RWPE2 (cell line): ENCODE measurements around the gene DPT.

Experiments
- ATAC-seq: fragments of 200-7000 bp; cut with Tn5 transposase; 3 replicates; pipeline ENCODE4 v1.9.1; 2021; ENCODE audit warnings: low read depth
- DNase-seq: peaks from one replicate; pipeline ENCODE4 v3.0.0-alpha.2; 2020; ENCODE audit warnings: low spot score
- H3K27ac ChIP-seq: fragments of 450-650 bp; 2 replicates; pipeline ENCODE4 v1.5.1; 2017; ENCODE audit warnings: mild to moderate bottlenecking; ENCODE audit not compliant: poor library complexity, severe bottlenecking
- H3K27me3 ChIP-seq: fragments of 250-450 bp; sonication (Bioruptor Pico); 2 replicates; pipeline ENCODE4 v1.5.1; 2021; ENCODE audit warnings: mild to moderate bottlenecking, moderate library complexity; ENCODE audit not compliant: insufficient read depth, poor library complexity, severe bottlenecking
- H3K36me3 ChIP-seq: fragments of 250-450 bp; sonication (Bioruptor Pico); 2 replicates; pipeline ENCODE4 v1.5.1; 2020; ENCODE audit warnings: low read depth, mild to moderate bottlenecking, moderate library complexity
- H3K4me1 ChIP-seq: fragments of 250-450 bp; sonication (Bioruptor Pico); 2 replicates; pipeline ENCODE4 v1.5.1; 2021; ENCODE audit warnings: mild to moderate bottlenecking, moderate library complexity; ENCODE audit not compliant: insufficient read depth, poor library complexity, severe bottlenecking
- H3K4me3 ChIP-seq: fragments of 250-450 bp; sonication (Bioruptor Pico); 2 replicates; pipeline ENCODE4 v1.5.1; 2021; ENCODE audit warnings: mild to moderate bottlenecking, moderate library complexity; ENCODE audit not compliant: severe bottlenecking
- H3K9me3 ChIP-seq: fragments of 250-450 bp; sonication (Bioruptor Pico); 2 replicates; pipeline ENCODE4 v1.5.1; 2021; ENCODE audit warnings: mild to moderate bottlenecking, moderate library complexity; ENCODE audit not compliant: severe bottlenecking
- TF ChIP-seq, protein P1 (sequence below): fragments of 450-650 bp; IDR thresholded peaks from one replicate; pipeline ENCODE4 v1.5.1; 2017; ENCODE audit warnings: mild to moderate bottlenecking, moderate library complexity; ENCODE audit not compliant: poor library complexity, severe bottlenecking

DPT gene

DNA sequence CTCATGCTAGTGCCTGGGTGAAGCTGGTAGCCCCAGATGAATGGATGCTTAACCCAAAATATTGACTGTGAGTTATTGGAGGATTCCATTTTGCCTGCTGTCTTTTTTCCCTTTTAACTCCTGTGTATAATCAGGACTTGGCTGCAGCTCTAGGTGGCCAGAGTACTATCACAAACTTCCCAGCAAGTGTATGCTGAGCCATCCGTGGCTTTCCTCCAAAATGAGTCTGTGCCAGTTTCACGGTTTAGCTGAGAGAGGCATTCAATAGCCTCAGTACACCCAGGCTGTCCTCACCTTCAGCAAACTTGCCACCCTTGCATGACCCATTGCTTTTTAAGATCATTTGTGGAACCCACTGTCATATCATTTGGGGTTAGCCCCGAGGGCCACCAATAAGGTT lies 5.3 kb upstream of the DPT start:
- Histone ChIP-seq H3K9me3 (no peaks in the 10 kb centered on the region), H3K27me3 (no peaks in the 10 kb centered on the region), H3K36me3 (no peaks in the 10 kb centered on the region), H3K4me1 (no peaks in the 10 kb centered on the region), H3K27ac (no peak overlapping the region), H3K4me3 (no peak overlapping the region)
- DNase-seq (no peak), ATAC-seq (no peak)
- TF ChIP-seq, protein P1, sequence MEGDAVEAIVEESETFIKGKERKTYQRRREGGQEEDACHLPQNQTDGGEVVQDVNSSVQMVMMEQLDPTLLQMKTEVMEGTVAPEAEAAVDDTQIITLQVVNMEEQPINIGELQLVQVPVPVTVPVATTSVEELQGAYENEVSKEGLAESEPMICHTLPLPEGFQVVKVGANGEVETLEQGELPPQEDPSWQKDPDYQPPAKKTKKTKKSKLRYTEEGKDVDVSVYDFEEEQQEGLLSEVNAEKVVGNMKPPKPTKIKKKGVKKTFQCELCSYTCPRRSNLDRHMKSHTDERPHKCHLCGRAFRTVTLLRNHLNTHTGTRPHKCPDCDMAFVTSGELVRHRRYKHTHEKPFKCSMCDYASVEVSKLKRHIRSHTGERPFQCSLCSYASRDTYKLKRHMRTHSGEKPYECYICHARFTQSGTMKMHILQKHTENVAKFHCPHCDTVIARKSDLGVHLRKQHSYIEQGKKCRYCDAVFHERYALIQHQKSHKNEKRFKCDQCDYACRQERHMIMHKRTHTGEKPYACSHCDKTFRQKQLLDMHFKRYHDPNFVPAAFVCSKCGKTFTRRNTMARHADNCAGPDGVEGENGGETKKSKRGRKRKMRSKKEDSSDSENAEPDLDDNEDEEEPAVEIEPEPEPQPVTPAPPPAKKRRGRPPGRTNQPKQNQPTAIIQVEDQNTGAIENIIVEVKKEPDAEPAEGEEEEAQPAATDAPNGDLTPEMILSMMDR, result no peak

DNA sequence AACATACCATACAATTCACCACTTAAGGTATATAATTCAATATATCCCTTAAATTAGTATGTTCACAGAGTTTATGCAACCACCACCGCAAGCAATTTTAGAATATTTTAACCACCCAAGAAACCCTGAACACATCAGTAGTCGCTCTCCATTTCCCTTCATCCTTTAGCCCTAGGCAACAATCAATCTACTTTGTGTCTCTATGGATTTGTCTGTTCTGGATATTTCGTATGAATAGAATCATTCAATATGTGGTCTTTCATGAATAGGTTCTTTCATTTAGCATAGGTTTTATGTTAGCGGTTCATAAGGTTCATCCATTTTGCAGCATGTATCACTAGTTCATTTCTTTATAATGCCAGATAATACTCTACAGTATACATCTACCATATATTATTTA lies 4.2 kb upstream of the DPT start:
- TF ChIP-seq, protein P1, result no peak
- DNase-seq (no peak), ATAC-seq (no peak)
- H3K4me3 ChIP-seq, result no peak overlapping the region
- no peaks in the 10 kb centered on the region for H3K36me3 ChIP-seq
- H3K27me3 ChIP-seq, result no peaks in the 10 kb centered on the region
- no peaks in the 10 kb centered on the region for H3K4me1 ChIP-seq
- H3K9me3 ChIP-seq, result no peaks in the 10 kb centered on the region
- no peak overlapping the region for H3K27ac ChIP-seq

DNA sequence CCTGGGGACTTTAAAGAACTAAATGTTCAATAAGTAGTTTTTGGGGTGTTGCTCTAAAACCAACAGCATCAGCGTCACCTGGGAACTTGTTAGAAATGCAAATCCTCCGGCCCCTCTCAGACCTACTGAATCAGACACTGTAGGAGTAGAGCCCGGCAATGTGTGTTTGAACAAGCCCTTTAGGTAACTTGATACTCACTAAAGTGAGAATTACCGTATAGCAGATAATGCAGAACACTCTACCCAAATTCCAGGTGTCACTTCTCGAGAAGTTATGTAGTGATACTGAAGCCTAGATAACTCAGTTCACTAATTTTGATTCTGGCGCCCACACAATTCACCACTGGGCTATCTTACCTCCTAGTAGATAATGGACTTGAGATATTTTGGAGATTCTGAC lies 3.7 kb upstream of the DPT start:
- H3K9me3 ChIP-seq, result no peaks in the 10 kb centered on the region
- H3K27ac ChIP-seq, result no peak overlapping the region
- H3K4me1 ChIP-seq, result no peaks in the 10 kb centered on the region
- TF ChIP-seq, protein P1, result no peak
- no peak overlapping the region for H3K4me3 ChIP-seq
- no peak for ATAC-seq
- no peak for DNase-seq
- no peaks in the 10 kb centered on the region for H3K36me3 ChIP-seq
- H3K27me3 ChIP-seq, result no peaks in the 10 kb centered on the region

DNA sequence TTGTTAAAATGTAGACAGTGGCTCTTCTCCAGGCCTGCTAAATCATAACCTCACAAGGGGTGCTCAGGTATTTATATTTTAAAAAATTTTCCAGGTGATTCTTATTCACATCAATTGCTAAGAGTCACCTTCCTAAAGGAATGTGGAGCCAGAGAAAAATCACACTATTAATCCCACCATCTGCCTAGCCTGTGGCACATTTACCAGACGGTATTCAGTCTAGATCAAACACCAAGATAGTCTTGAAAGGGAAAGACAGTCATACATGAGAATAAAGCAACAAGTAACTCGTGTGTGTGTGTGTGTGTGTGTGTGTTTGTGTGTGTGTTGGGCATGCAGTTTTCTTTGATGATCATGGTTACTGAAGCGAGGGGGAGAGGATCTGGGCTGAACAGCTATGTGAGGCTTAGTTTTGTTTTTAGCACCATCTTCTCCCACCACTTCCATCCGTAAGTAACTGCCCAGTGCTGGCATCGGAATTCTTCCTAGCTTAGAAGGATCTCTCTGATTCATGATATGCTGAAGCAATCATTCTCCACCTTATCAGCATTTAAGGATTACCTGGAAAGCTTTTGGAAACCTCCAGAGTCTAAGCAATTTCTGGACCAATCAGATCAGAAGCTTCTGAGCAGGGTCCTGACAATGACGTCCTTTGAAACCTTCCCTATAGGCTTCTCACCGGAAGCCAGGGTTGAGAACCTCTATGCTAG lies 2.4 kb upstream of the DPT start:
- TF ChIP-seq, protein P1, result no peak
- no peaks in the 10 kb centered on the region for H3K9me3 ChIP-seq
- no peaks in the 10 kb centered on the region for H3K4me1 ChIP-seq
- DNase-seq, result no peak
- ATAC-seq, result no peak
- H3K27me3 ChIP-seq, result no peaks in the 10 kb centered on the region
- H3K4me3 ChIP-seq, result no peak overlapping the region
- H3K27ac ChIP-seq, result no peak overlapping the region
- H3K36me3 ChIP-seq, result no peaks in the 10 kb centered on the region

DNA sequence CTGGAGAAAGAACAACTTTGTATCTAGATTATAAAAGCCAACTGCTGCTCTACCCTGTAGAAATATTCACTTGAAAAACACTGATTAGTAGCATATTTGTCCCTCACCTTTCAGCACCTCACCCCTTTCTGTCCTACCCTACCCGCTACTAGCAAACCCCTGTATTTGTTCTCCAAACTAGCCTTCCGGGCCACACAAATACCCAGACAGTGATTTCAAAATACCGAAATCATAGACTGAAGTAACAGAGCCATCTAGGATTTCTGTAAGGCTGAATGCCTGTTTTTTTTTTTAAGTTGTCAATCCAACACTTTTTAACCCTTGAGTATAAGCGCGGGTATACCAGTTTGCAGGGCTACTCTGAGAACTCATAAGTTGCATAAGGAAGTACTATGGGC lies 398 bp upstream of the DPT start:
- TF ChIP-seq, protein P1, result no peak
- no peaks in the 10 kb centered on the region for H3K27me3 ChIP-seq
- no peak overlapping the region for H3K27ac ChIP-seq
- no peaks in the 10 kb centered on the region for H3K9me3 ChIP-seq
- no peaks in the 10 kb centered on the region for H3K4me1 ChIP-seq
- ATAC-seq (no peak), DNase-seq (no peak)
- no peaks in the 10 kb centered on the region for H3K36me3 ChIP-seq
- H3K4me3 ChIP-seq, result no peak overlapping the region
